ENCODE data around the gene EPB41L5. TPM values are rescaled to one million over a fixed set of nuclear protein-coding genes. Genes with fewer than 3 reads are reported as not detected.

Gene EPB41L5
- total RNA-seq, 4 donors from 2014 or later: 11.4 to 42.9 (median 14.5) TPM

DNA sequence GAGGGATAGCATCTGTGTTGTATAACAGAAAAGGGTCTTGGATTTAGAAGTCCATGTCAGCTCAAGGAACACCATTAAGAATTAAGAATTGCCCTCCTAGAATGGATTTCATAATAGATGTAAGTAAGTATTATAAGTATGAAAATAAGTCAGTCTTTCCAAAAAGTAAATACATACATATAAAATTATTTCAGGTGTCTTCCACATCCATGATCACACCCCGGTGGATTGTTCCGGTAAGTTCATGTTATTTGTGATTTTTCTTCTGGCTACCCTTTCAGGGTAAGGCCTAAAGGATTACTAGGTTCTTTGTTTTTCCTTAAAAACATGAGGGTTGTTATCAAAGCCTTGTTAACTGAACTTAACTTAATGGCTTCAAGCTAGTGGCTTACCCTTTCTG lies 154.4 kb downstream of the EPB41L5 start:
- DNase-seq (ENCODE audit: low spot score in 2 of 2): no peak
- no peaks in the 10 kb centered on the region for H3K4me1 ChIP-seq
- TF ChIP-seq EP300 (IDR thresholded peaks at IDR 0.05) (no peak), CTCF (IDR thresholded peaks at IDR 0.05) (no peak), POLR2A (IDR thresholded peaks at IDR 0.05) (no peak)
- H3K36me3 ChIP-seq: peaks cover 0 to 39% (median 0%) of the 10 kb centered on the region in 3 donors
- no peaks in the 10 kb centered on the region for H3K27me3 ChIP-seq
- WGBS, 2 donors: 79 to 85% methylated on average over 2 of the region's 2 CpGs
- no peak overlapping the region for H3K4me3 ChIP-seq
- peaks cover 0 to 4% (median 0%) of the 10 kb centered on the region in 4 donors for H3K9me3 ChIP-seq
- no peak overlapping the region for H3K27ac ChIP-seq

- TF ChIP-seq EP300 (IDR thresholded peaks at IDR 0.05) (no peak), POLR2A (IDR thresholded peaks at IDR 0.05) (no peak), CTCF (IDR thresholded peaks at IDR 0.05) (no peak)
- Histone ChIP-seq H3K4me1 (no peaks in the 10 kb centered on the region), H3K36me3 (peaks cover 0 to 34% (median 0%) of the 10 kb centered on the region in 3 donors), H3K4me3 (no peak overlapping the region), H3K27ac (no peak overlapping the region), H3K9me3 (peaks cover 0 to 4% (median 0%) of the 10 kb centered on the region in 4 donors), H3K27me3 (no peaks in the 10 kb centered on the region)
- no peak for DNase-seq (ENCODE audit: low spot score in 2 of 2)
Observed at GRCh38 chr2:120169020-120169419, 156.1 kb downstream of the EPB41L5 start.

DNA sequence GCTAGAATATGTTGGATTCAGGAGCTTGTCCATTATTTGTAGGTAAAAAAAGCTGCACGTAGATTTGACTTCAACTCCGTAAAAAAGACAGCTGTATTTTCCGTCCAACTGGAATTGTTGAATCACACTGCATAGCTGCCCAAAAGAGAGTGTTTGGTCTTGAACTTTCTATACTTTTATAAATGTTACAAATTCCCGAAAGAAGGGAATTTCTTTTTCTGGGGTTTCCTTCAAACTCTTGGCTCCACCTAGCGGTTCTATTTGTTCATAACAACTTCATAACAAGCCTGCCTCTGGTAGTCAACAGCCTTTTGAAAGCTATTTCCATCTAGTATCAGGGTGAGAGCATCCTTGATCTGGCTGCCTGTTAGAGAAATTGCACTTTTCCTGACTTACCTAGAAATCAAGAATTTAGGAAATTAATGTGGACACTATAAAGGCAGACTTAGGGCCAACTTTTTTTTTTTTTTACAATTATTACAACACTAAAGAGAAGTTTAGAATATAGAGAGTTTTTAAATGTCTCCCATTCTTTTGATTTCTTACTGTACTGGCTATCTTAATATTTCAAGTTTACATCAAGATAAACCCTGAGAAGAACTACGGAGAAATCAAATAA lies 162.2 kb downstream of the EPB41L5 start:
- Histone ChIP-seq H3K9me3 (no peaks in the 10 kb centered on the region), H3K4me3 (no peak overlapping the region), H3K27ac (peak overlapping the region in 1 of 4 donors; percentile 4), H3K36me3 (peaks cover 0 to 21% (median 0%) of the 10 kb centered on the region in 3 donors), H3K27me3 (no peaks in the 10 kb centered on the region), H3K4me1 (peaks cover 0 to 6% (median 0%) of the 10 kb centered on the region in 4 donors)
- peak in 1 of 2 donors; percentile 67 for DNase-seq (ENCODE audit: low spot score in 2 of 2)
- WGBS, 2 donors: 22 to 26% methylated on average over 6 of the region's 6 CpGs
- TF ChIP-seq POLR2A (IDR thresholded peaks at IDR 0.05): no peak
- TF ChIP-seq EP300 (IDR thresholded peaks at IDR 0.05): no peak
- TF ChIP-seq CTCF (IDR thresholded peaks at IDR 0.05): peak; percentile 55 to 79 (median 72)

GRCh38 chr2:120176526-120176925 lies 163.6 kb downstream of the EPB41L5 start:
- Histone ChIP-seq H3K9me3 (no peaks in the 10 kb centered on the region), H3K4me3 (no peak overlapping the region), H3K4me1 (peaks cover 0 to 6% (median 0%) of the 10 kb centered on the region in 4 donors), H3K27me3 (no peaks in the 10 kb centered on the region), H3K36me3 (peaks cover 0 to 21% (median 0%) of the 10 kb centered on the region in 3 donors), H3K27ac (peak overlapping the region in 1 of 4 donors; percentile 75)
- WGBS, 2 donors: 69 to 74% methylated on average over 3 of the region's 3 CpGs
- DNase-seq (ENCODE audit: low spot score in 2 of 2): no peak
- TF ChIP-seq CTCF (IDR thresholded peaks at IDR 0.05) (no peak), POLR2A (IDR thresholded peaks at IDR 0.05) (no peak), EP300 (IDR thresholded peaks at IDR 0.05) (no peak)

DNA sequence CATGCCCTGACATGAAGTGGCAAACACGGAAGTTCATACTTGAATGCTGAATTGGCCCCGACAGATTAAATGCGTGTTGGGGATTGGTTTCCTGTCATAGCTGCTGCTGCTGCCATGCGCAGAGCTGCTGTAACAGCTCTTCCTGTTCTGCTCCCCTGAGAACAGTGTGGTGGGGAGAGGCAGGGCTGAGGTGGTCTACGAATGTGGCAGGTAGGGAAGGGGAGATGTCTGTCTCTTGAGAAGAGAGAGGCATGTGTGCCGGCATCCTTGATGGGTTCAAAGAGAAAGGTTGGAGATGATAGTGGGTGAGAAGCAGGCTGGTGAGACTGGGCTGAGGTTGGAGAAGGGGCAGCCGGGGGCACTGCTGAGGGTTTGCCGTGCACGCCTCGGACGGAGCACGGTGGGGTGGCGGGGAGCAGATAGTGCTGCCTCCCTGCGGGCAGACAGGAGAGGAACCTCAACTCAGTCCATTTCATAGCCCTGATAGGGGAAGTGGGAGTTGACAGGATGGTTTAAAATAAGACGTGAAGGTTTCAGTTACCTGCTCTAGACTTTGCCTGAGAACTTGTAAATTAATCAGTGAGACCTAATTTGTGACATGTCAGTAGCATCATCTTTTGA lies 164.2 kb downstream of the EPB41L5 start:
- peak overlapping the region in 2 of 4 donors; percentile 29 to 39 for H3K4me3 ChIP-seq
- WGBS, 2 donors: 57 to 64% methylated on average over 15 of the region's 15 CpGs
- H3K4me1 ChIP-seq: peaks cover 0 to 6% (median 0%) of the 10 kb centered on the region in 4 donors
- H3K27me3 ChIP-seq: no peaks in the 10 kb centered on the region
- H3K27ac ChIP-seq: peak overlapping the region in 1 of 4 donors; percentile 75
- no peaks in the 10 kb centered on the region for H3K9me3 ChIP-seq
- H3K36me3 ChIP-seq: peaks cover 0 to 21% (median 0%) of the 10 kb centered on the region in 3 donors
- no peak for DNase-seq (ENCODE audit: low spot score in 2 of 2)
- TF ChIP-seq CTCF (IDR thresholded peaks at IDR 0.05) (peak in 2 of 5 experiments; percentile 14 to 20), POLR2A (IDR thresholded peaks at IDR 0.05) (no peak)
